ENCODE data around the gene AMZ1.

- TF ChIP-seq CTCF (IDR thresholded peaks at IDR 0.05) (no peak), POLR2A (IDR thresholded peaks at IDR 0.05) (no peak), EP300 (IDR thresholded peaks at IDR 0.05) (no peak)
Measured at GRCh38 chr7:2657208-2657607, 30.8 kb upstream of the AMZ1 start.

Measured in ovary (tissue), 3 donors.